A673 (cell line): ENCODE measurements around the gene TNS1. TPM values are rescaled to one million over a fixed set of nuclear protein-coding genes. Genes with fewer than 3 reads are reported as not detected.

Experiments
- BruUV-seq: library from RNA; stranded (reverse); fragments of 400-500 nt; replicated peaks from 2 replicates; lab custom pipeline; 2021; lab: Mats Ljungman, UMichigan
- CTCF ChIA-PET: fragments of 300-600 bp; sonication (Branson Sonifier 250); formaldehyde crosslinking; loops from one replicate; lab custom pipeline; 2022; ENCODE audit warnings: antibody characterized with exemption; lab: Charles Lee
- POLR2A ChIA-PET: fragments of 300-600 bp; sonication (Branson Sonifier 250); formaldehyde crosslinking; loops from one replicate; lab custom pipeline; 2022; ENCODE audit warnings: antibody characterized with exemption; ENCODE audit not compliant: low non-redundant PET; lab: Charles Lee
- DNase-seq: peaks from one replicate; pipeline ENCODE4 v3.0.0-alpha.2; 2015; ENCODE audit warnings: low spot score
- H3K27ac ChIP-seq: fragments of 200-600 bp; sonication (generic); 2 replicates; pipeline ENCODE4 v1.5.1; 2016; ENCODE audit warnings: mixed run types, low read depth, mild to moderate bottlenecking, mixed read lengths, antibody characterized with exemption, low read length; ENCODE audit not compliant: poor library complexity, severe bottlenecking
- H3K27me3 ChIP-seq: fragments of 200-600 bp; sonication (generic); replicated peaks from 2 replicates; pipeline ENCODE4 v1.6.1; 2017; ENCODE audit warnings: mixed run types, low read depth, mild to moderate bottlenecking, mixed read lengths, antibody characterized with exemption, low read length; ENCODE audit not compliant: insufficient read depth, poor library complexity
- H3K36me3 ChIP-seq: fragments of 200-600 bp; sonication (generic); 2 replicates; pipeline ENCODE4 v1.6.1; 2016; ENCODE audit warnings: mixed run types, mild to moderate bottlenecking, mixed read lengths, antibody characterized with exemption, low read length; ENCODE audit not compliant: insufficient read depth, poor library complexity, severe bottlenecking
- H3K4me1 ChIP-seq: fragments of 200-600 bp; sonication (generic); 2 replicates; pipeline ENCODE4 v1.6.1; 2017; ENCODE audit warnings: mixed run types, mild to moderate bottlenecking, mixed read lengths, antibody characterized with exemption, low read length; ENCODE audit not compliant: insufficient read depth, poor library complexity, severe bottlenecking
- H3K4me3 ChIP-seq: fragments of 200-600 bp; sonication (generic); 2 replicates; pipeline ENCODE4 v1.5.1; 2016; ENCODE audit warnings: low read depth, mixed run types, mild to moderate bottlenecking, mixed read lengths, low read length; ENCODE audit not compliant: poor library complexity, severe bottlenecking
- H3K9me3 ChIP-seq: fragments of 200-600 bp; sonication (generic); 2 replicates; pipeline ENCODE4 v1.6.1; 2016; ENCODE audit warnings: mixed run types, low read depth, mild to moderate bottlenecking, mixed read lengths, antibody characterized with exemption, low read length; ENCODE audit not compliant: poor library complexity, severe bottlenecking
- EZH2 ChIP-seq: fragments of 200-600 bp; sonication (generic); IDR thresholded peaks from 2 replicates; pipeline ENCODE4 v1.6.1; 2017; ENCODE audit warnings: borderline replicate concordance, low read depth, mild to moderate bottlenecking, mixed read lengths, antibody characterized with exemption, low read length; ENCODE audit not compliant: poor library complexity, severe bottlenecking
- intact Hi-C: fragments of 100-400 bp; cut with micrococcal nuclease; formaldehyde crosslinking; loops from one replicate; pipeline ENCODE4 v1.10.0; 2022; ENCODE audit not compliant: unreplicated experiment
- total RNA-seq: library from RNA; stranded (reverse); gene quantifications from 2 replicates; pipeline ENCODE4 v1.2.3, GENCODE V29; 2021
- TF ChIP-seq, protein P1 (sequence below): fragments of 300-800, 200-600 bp; sonication (generic); conservative IDR thresholded peaks from 2 replicates; pipeline ENCODE4 v1.5.1; 2017; ENCODE audit warnings: low read depth, mild to moderate bottlenecking, antibody characterized with exemption, low read length, moderate library complexity, mixed read lengths

The TNS1 gene
- total RNA-seq, 1 experiment from 2014 or later, result 99.6 TPM

- no peaks in the 10 kb centered on the region for H3K27me3 ChIP-seq
- H3K36me3 ChIP-seq, result peaks cover 28% of the 10 kb centered on the region
- ChIA-PET POLR2A (no interaction called here), CTCF (no interaction called here)
- no peaks in the 10 kb centered on the region for H3K9me3 ChIP-seq
- H3K4me1 ChIP-seq, result no peaks in the 10 kb centered on the region
- H3K4me3 ChIP-seq, result no peak overlapping the region
- BruUV-seq, result no TSS peak
- intact Hi-C loops, result no loop called here
- no peak for DNase-seq
- H3K27ac ChIP-seq, result no peak overlapping the region
- TF ChIP-seq, protein P1, sequence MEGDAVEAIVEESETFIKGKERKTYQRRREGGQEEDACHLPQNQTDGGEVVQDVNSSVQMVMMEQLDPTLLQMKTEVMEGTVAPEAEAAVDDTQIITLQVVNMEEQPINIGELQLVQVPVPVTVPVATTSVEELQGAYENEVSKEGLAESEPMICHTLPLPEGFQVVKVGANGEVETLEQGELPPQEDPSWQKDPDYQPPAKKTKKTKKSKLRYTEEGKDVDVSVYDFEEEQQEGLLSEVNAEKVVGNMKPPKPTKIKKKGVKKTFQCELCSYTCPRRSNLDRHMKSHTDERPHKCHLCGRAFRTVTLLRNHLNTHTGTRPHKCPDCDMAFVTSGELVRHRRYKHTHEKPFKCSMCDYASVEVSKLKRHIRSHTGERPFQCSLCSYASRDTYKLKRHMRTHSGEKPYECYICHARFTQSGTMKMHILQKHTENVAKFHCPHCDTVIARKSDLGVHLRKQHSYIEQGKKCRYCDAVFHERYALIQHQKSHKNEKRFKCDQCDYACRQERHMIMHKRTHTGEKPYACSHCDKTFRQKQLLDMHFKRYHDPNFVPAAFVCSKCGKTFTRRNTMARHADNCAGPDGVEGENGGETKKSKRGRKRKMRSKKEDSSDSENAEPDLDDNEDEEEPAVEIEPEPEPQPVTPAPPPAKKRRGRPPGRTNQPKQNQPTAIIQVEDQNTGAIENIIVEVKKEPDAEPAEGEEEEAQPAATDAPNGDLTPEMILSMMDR, result no peak
- TF ChIP-seq EZH2, result no peak
Observed at GRCh38 chr2:217833439-217833838, 169.4 kb downstream of the TNS1 start.

DNA sequence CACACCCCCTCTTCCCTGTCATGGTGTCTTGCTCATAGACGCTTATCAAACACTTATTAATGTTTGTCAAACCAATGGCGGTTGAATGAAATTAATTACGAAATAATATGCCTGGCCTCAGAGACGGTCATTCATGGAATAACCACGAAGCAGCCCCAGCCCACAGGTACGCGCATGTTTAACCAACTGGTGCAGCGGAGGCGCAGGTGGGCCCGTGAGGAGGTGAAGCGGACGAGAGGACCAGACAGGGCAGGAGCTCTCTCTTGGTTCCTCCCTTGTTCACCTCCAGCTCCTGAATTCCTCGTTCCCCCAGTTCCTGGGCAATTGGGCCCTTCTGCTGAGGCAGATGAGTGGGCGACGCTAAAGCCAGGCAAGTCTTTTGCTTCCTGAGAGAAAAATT lies 169.8 kb downstream of the TNS1 start:
- H3K36me3 ChIP-seq, result peaks cover 28% of the 10 kb centered on the region
- BruUV-seq, result no TSS peak
- no peak overlapping the region for H3K4me3 ChIP-seq
- no peak overlapping the region for H3K27ac ChIP-seq
- TF ChIP-seq EZH2, result no peak
- TF ChIP-seq, protein P1, result no peak
- no peaks in the 10 kb centered on the region for H3K4me1 ChIP-seq
- H3K27me3 ChIP-seq, result no peaks in the 10 kb centered on the region
- no peak for DNase-seq
- CTCF ChIA-PET, result no interaction called here
- no peaks in the 10 kb centered on the region for H3K9me3 ChIP-seq
- intact Hi-C loops, result no loop called here
- POLR2A ChIA-PET, result no interaction called here

DNA sequence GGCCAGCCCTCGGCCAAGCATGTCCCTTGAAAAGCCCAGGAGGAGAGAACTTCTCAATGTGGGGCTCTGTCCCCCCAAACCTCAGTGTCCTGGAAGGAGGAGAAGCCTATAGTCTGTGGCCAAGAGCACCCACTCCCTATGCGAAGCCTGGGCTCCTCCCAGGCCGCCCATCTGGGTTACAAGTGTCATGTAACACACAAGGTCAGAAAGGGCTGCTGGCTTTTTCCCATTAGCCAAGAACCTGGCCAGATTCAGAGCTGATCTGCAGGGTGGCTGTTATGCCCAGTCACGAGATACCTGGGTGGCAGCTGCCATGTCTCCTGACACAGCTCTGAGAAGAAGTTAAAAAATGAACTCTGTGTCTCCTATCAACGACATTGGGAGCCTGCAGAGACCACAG lies 170.7 kb downstream of the TNS1 start:
- POLR2A ChIA-PET, result no interaction called here
- H3K27me3 ChIP-seq, result no peaks in the 10 kb centered on the region
- no peak overlapping the region for H3K4me3 ChIP-seq
- CTCF ChIA-PET, result interaction anchor here (0.6 kb wide), 1 partner anchor 42 kb away, joined by 7 read pairs; no protein-coding TSS in a partner anchor
- no TSS peak for BruUV-seq
- H3K36me3 ChIP-seq, result peaks cover 28% of the 10 kb centered on the region
- H3K4me1 ChIP-seq, result no peaks in the 10 kb centered on the region
- no peaks in the 10 kb centered on the region for H3K9me3 ChIP-seq
- no peak for DNase-seq
- TF ChIP-seq EZH2, result no peak
- TF ChIP-seq, protein P1, result no peak
- intact Hi-C loops, result no loop called here
- no peak overlapping the region for H3K27ac ChIP-seq
